A549 treated with RU486 at 1 μM for 4 hours (cell line): ENCODE results near the gene NAA11. TPM values are rescaled to one million over a fixed set of nuclear protein-coding genes. Genes with fewer than 3 reads are reported as not detected.

Experiments used
- total RNA-seq: library from RNA; stranded (reverse); fragments of 200-300 nt; extraction: Qiagen RNA extraction; gene quantifications from 5 replicates; pipeline ENCODE4 v1.2.3, GENCODE V29; 2022; ENCODE audit warnings: low read depth

Gene NAA11
- total RNA-seq = not detected in 5 replicates

GRCh38 chr4:79325864-79326328, at the start of gene NAA11:
TSS of gene NAA11 (minus strand) at chr4:79326061. CDS start at chr4:79325877, 184 bp downstream.

Other genes with a start within 250 kb of the NAA11 start
- gene GK2, start 82.2 kb upstream of the NAA11 start, total RNA-seq = not detected in 5 replicates